ENCODE measurements around the gene RND1. TPM values are rescaled to one million over a fixed set of nuclear protein-coding genes. Genes with fewer than 3 reads are reported as not detected.
"Not testable (repeated sequence)": the region's sequence is repeated elsewhere in the genome, so short reads cannot be mapped to it uniquely, and the experiment has no call there.

RND1 gene
- total RNA-seq, 1 experiment from 2014 or later, result 2.0 TPM

DNA sequence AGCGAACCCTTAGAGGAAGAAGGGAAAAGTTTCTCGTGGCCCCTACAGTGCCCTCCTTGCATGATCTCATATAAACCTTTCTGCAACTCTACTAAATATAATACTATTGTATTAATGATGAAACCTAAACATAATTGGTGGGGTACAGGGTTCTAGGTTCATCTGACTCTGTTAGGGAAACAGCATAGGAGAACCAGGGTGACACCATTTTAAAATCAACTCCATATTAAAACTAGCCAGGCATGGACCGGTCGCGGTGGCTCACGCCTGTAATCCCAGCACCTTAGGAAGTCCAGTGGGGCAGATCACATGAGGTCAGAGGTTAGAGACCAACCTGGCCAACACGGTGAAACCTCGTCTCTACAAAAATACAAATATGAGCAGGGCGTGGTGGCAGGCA is 15.0 kb upstream of the RND1 start:
- POLR2A ChIA-PET (ENCODE audit: low non-redundant PET), result no interaction called here

DNA sequence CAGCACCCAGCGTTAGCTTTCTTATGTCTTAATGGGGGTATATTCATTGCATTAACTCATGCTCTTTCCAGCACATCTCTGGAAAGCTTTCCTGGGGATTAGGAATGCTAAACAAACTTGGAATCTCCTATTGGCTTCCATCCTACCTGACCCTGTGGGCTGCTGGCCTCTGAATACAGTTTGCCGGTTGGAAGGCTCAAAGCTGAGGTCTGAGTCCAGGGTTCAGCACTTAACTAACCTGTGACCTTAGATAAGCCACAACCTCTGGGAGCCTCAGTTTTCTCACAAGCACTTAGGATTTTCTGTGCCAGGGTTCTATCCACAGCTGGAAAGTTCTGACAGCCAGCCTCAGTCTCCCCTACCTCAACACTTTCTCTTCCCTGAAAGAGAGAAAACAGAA is 12.9 kb upstream of the RND1 start:
- Histone ChIP-seq H3K27me3 (replicated peaks; ENCODE audit: insufficient read depth, low read depth, low read length, poor library complexity) (no peaks in the 10 kb centered on the region), H3K36me3 (ENCODE audit: insufficient read depth, low read length, poor library complexity, severe bottlenecking) (no peaks in the 10 kb centered on the region), H3K4me3 (ENCODE audit: low read depth, low read length, poor library complexity, severe bottlenecking) (no peak overlapping the region), H3K4me1 (ENCODE audit: insufficient read depth, low read length, poor library complexity, severe bottlenecking) (no peaks in the 10 kb centered on the region), H3K27ac (ENCODE audit: low read depth, low read length, poor library complexity, severe bottlenecking) (no peak overlapping the region), H3K9me3 (ENCODE audit: low read depth, low read length, poor library complexity, severe bottlenecking) (no peaks in the 10 kb centered on the region)
- BruUV-seq (replicated peaks), result no TSS peak
- ChIA-PET CTCF (no interaction called here), POLR2A (ENCODE audit: low non-redundant PET) (no interaction called here)
- TF ChIP-seq EZH2 (IDR thresholded peaks at IDR 0.05; ENCODE audit: borderline replicate concordance, low read depth, low read length, poor library complexity, severe bottlenecking), result no peak
- TF ChIP-seq, protein P1, sequence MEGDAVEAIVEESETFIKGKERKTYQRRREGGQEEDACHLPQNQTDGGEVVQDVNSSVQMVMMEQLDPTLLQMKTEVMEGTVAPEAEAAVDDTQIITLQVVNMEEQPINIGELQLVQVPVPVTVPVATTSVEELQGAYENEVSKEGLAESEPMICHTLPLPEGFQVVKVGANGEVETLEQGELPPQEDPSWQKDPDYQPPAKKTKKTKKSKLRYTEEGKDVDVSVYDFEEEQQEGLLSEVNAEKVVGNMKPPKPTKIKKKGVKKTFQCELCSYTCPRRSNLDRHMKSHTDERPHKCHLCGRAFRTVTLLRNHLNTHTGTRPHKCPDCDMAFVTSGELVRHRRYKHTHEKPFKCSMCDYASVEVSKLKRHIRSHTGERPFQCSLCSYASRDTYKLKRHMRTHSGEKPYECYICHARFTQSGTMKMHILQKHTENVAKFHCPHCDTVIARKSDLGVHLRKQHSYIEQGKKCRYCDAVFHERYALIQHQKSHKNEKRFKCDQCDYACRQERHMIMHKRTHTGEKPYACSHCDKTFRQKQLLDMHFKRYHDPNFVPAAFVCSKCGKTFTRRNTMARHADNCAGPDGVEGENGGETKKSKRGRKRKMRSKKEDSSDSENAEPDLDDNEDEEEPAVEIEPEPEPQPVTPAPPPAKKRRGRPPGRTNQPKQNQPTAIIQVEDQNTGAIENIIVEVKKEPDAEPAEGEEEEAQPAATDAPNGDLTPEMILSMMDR (conservative IDR thresholded peaks at IDR 0.05; ENCODE audit: low read depth, low read length), result no peak
- no peak for DNase-seq (ENCODE audit: low spot score)
- intact Hi-C loops (cut with micrococcal nuclease; ENCODE audit: unreplicated experiment), result no loop called here

More for the DNA sequence above, 15.0 kb upstream of the RND1 start:
- no TSS peak for BruUV-seq (replicated peaks)
- no peaks in the 10 kb centered on the region for H3K9me3 ChIP-seq (ENCODE audit: low read depth, low read length, poor library complexity, severe bottlenecking)
- no peak for DNase-seq (ENCODE audit: low spot score)
- H3K36me3 ChIP-seq (ENCODE audit: insufficient read depth, low read length, poor library complexity, severe bottlenecking), result no peaks in the 10 kb centered on the region
- no peaks in the 10 kb centered on the region for H3K27me3 ChIP-seq (replicated peaks; ENCODE audit: insufficient read depth, low read depth, low read length, poor library complexity)
- H3K27ac ChIP-seq (ENCODE audit: low read depth, low read length, poor library complexity, severe bottlenecking), result no peak overlapping the region
- no peak for TF ChIP-seq EZH2 (IDR thresholded peaks at IDR 0.05; ENCODE audit: borderline replicate concordance, low read depth, low read length, poor library complexity, severe bottlenecking)
- TF ChIP-seq, protein P1 (conservative IDR thresholded peaks at IDR 0.05; ENCODE audit: low read depth, low read length), result no peak
- H3K4me3 ChIP-seq (ENCODE audit: low read depth, low read length, poor library complexity, severe bottlenecking), result no peak overlapping the region
- CTCF ChIA-PET, result interaction anchor here (0.6 kb wide), 1 partner anchor 91 kb away, joined by 11 read pairs; the partner anchor contains the start of gene WNT10B
- no peaks in the 10 kb centered on the region for H3K4me1 ChIP-seq (ENCODE audit: insufficient read depth, low read length, poor library complexity, severe bottlenecking)
- intact Hi-C loops (cut with micrococcal nuclease; ENCODE audit: unreplicated experiment), result no loop called here

DNA sequence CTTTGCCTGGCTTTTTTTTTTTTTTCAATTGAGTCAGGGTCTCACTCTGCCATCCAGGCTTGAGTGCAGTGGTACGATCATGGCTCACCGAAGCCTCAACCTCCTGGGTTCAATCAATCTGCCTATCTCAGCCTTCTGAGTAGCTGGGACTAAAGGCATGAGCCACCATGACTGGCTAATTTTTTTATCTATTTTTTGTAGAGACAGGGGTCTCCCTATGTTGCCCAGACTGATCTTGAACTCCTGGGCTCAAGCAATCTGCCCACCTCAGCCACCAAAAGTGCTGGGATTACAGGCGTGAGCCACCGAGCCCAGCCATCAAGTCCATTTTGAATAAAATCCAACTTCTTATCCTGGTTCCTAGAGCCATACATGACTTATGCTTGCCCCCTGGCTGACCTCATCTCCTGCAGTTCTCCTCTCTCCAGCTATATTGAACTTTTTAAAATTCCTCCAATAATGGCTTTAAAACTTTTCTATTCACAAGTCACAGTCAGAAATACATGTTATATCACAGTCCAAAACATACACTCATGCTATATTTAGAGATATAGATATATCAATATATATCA is 10.4 kb upstream of the RND1 start:
- POLR2A ChIA-PET (ENCODE audit: low non-redundant PET), result no interaction called here
- DNase-seq (ENCODE audit: low spot score), result no peak
- H3K36me3 ChIP-seq (ENCODE audit: insufficient read depth, low read length, poor library complexity, severe bottlenecking), result no peaks in the 10 kb centered on the region
- H3K27me3 ChIP-seq (replicated peaks; ENCODE audit: insufficient read depth, low read depth, low read length, poor library complexity), result no peaks in the 10 kb centered on the region
- H3K27ac ChIP-seq (ENCODE audit: low read depth, low read length, poor library complexity, severe bottlenecking), result no peak overlapping the region
- intact Hi-C loops (cut with micrococcal nuclease; ENCODE audit: unreplicated experiment), result no loop called here
- no TSS peak for BruUV-seq (replicated peaks)
- CTCF ChIA-PET, result no interaction called here
- TF ChIP-seq, protein P1 (conservative IDR thresholded peaks at IDR 0.05; ENCODE audit: low read depth, low read length), result no peak
- TF ChIP-seq EZH2 (IDR thresholded peaks at IDR 0.05; ENCODE audit: borderline replicate concordance, low read depth, low read length, poor library complexity, severe bottlenecking), result no peak
- no peaks in the 10 kb centered on the region for H3K4me1 ChIP-seq (ENCODE audit: insufficient read depth, low read length, poor library complexity, severe bottlenecking)
- H3K9me3 ChIP-seq (ENCODE audit: low read depth, low read length, poor library complexity, severe bottlenecking), result no peaks in the 10 kb centered on the region
- no peak overlapping the region for H3K4me3 ChIP-seq (ENCODE audit: low read depth, low read length, poor library complexity, severe bottlenecking)

DNA sequence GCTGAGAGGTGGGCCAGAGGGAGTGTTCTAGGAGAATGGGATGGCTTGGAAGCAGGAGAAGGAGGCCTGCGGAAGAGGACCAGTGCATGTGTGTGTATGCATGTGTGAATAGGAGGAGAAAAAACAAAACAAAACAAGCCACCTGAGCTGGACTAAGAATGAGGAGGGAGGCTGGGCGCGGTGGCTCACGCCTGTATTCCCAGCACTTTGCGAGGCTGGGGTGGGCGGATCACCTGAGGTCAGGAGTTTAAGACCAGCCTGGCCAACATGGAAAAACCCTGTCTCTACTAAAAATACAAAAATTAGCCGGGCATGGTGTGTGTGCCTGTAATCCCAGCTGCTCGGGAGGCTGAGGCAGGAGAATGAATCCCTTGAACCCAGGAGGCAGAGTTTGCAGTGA is 7.9 kb upstream of the RND1 start:
- H3K27ac ChIP-seq (ENCODE audit: low read depth, low read length, poor library complexity, severe bottlenecking); BruUV-seq (replicated peaks); H3K4me3 ChIP-seq (ENCODE audit: low read depth, low read length, poor library complexity, severe bottlenecking); H3K4me1 ChIP-seq (ENCODE audit: insufficient read depth, low read length, poor library complexity, severe bottlenecking); intact Hi-C loops (cut with micrococcal nuclease; ENCODE audit: unreplicated experiment); POLR2A ChIA-PET (ENCODE audit: low non-redundant PET); H3K36me3 ChIP-seq (ENCODE audit: insufficient read depth, low read length, poor library complexity, severe bottlenecking); CTCF ChIA-PET; H3K27me3 ChIP-seq (replicated peaks; ENCODE audit: insufficient read depth, low read depth, low read length, poor library complexity); DNase-seq (ENCODE audit: low spot score); H3K9me3 ChIP-seq (ENCODE audit: low read depth, low read length, poor library complexity, severe bottlenecking): not testable (repeated sequence)

Measured in A673 (cell line).